NCI-H1092 treated with DMSO at 0.1 percent for 48 hours (cell line): ENCODE data around the gene OIP5.
A peak's percentile ranks its signal among the peaks of the same experiment; 100 is the strongest.
"Not testable (repeated sequence)": the region's sequence is repeated elsewhere in the genome, so short reads cannot be mapped to it uniquely, and the experiment has no call there.

Source experiments
- DNase-seq: peaks from one replicate; lab custom pipeline; 2025; lab: John Stamatoyannopoulos, UW

The OIP5 gene

GRCh38 chr15:41301587-41301986 lies 30.8 kb downstream of the OIP5 start:
- DNase-seq: no peak

GRCh38 chr15:41301139-41301538 lies 31.3 kb downstream of the OIP5 start:
- not testable (repeated sequence) for DNase-seq

GRCh38 chr15:41292521-41292920 lies 39.9 kb downstream of the OIP5 start:
- DNase-seq: no peak

- no peak for DNase-seq
Measured at GRCh38 chr15:41291065-41291631, 41.2 kb downstream of the OIP5 start.

- no peak for DNase-seq
Measured at GRCh38 chr15:41289953-41290352, 42.4 kb downstream of the OIP5 start.

- no peak for DNase-seq
Measured at GRCh38 chr15:41288464-41288863, 43.9 kb downstream of the OIP5 start.

- DNase-seq: no peak
Measured at GRCh38 chr15:41286665-41287333, 45.6 kb downstream of the OIP5 start.

GRCh38 chr15:41285285-41285684 lies 47.1 kb downstream of the OIP5 start:
- no peak for DNase-seq

- DNase-seq: peak; percentile 17
Measured at GRCh38 chr15:41284427-41285177, 47.8 kb downstream of the OIP5 start.

GRCh38 chr15:41283653-41284426 lies 48.6 kb downstream of the OIP5 start:
- peak; percentile 96 for DNase-seq

GRCh38 chr15:41282980-41283652 lies 49.3 kb downstream of the OIP5 start:
- not testable (repeated sequence) for DNase-seq

- DNase-seq: not testable (repeated sequence)
Measured at GRCh38 chr15:41282436-41282835, 50.0 kb downstream of the OIP5 start.

GRCh38 chr15:41281236-41281635 lies 51.2 kb downstream of the OIP5 start:
- DNase-seq: no peak

GRCh38 chr15:41279535-41280283 lies 52.7 kb downstream of the OIP5 start:
- DNase-seq: no peak

- no peak for DNase-seq
Measured at GRCh38 chr15:41278319-41278718, 54.1 kb downstream of the OIP5 start.

GRCh38 chr15:41276831-41277230 lies 55.6 kb downstream of the OIP5 start:
- DNase-seq: no peak

- no peak for DNase-seq
Measured at GRCh38 chr15:41269887-41270286, 62.5 kb downstream of the OIP5 start.

GRCh38 chr15:41263891-41264351 lies 68.5 kb downstream of the OIP5 start:
- no peak for DNase-seq

GRCh38 chr15:41262571-41262970 lies 69.8 kb downstream of the OIP5 start:
- DNase-seq: no peak

GRCh38 chr15:41260924-41261323 lies 71.5 kb downstream of the OIP5 start:
- not testable (repeated sequence) for DNase-seq
